Measurements from ENCODE around the gene SLC9A3.

Gene SLC9A3

GRCh38 chr5:438481-438981, 85.7 kb downstream of the SLC9A3 start:
- DNase-seq, result no peak

GRCh38 chr5:437281-437771, 86.9 kb downstream of the SLC9A3 start:
- no peak for DNase-seq

- DNase-seq, result no peak
Observed at GRCh38 chr5:436641-436975, 87.6 kb downstream of the SLC9A3 start.

- DNase-seq, result peak; percentile 8
Observed at GRCh38 chr5:435961-436640, 88.1 kb downstream of the SLC9A3 start.

GRCh38 chr5:435156-435790, 89.0 kb downstream of the SLC9A3 start:
- DNase-seq, result no peak

GRCh38 chr5:434443-435146, 89.7 kb downstream of the SLC9A3 start:
- DNase-seq, result no peak

- no peak for DNase-seq
Observed at GRCh38 chr5:433836-434235, 90.4 kb downstream of the SLC9A3 start.

- no peak for DNase-seq
Observed at GRCh38 chr5:432928-433791, 91.1 kb downstream of the SLC9A3 start.

GRCh38 chr5:432201-432927, 91.9 kb downstream of the SLC9A3 start:
- DNase-seq, result no peak

GRCh38 chr5:431711-432050, 92.6 kb downstream of the SLC9A3 start:
- no peak for DNase-seq

- no peak for DNase-seq
Observed at GRCh38 chr5:431001-431710, 93.1 kb downstream of the SLC9A3 start.

GRCh38 chr5:430214-430925, 93.9 kb downstream of the SLC9A3 start:
- DNase-seq, result no peak

- DNase-seq, result no peak
Observed at GRCh38 chr5:429453-430188, 94.6 kb downstream of the SLC9A3 start.

GRCh38 chr5:428754-429452, 95.3 kb downstream of the SLC9A3 start:
- no peak for DNase-seq

- no peak for DNase-seq
Observed at GRCh38 chr5:428219-428618, 96.0 kb downstream of the SLC9A3 start.

GRCh38 chr5:427415-428087, 96.7 kb downstream of the SLC9A3 start:
- no peak for DNase-seq

GRCh38 chr5:426392-426976, 97.8 kb downstream of the SLC9A3 start:
- DNase-seq, result no peak

- DNase-seq, result peak; percentile 35
Observed at GRCh38 chr5:425714-426113, 98.5 kb downstream of the SLC9A3 start.

Measured in NCI-H1105 (cell line).